ENCODE results near the gene KLHL24. TPM values are rescaled to one million over a fixed set of nuclear protein-coding genes. Genes with fewer than 3 reads are reported as not detected.

Gene KLHL24
- total and polyA plus RNA-seq, 2 of the 13 experiments (the other 11 are each of a cell fraction or from before 2014, with no cell fraction given) = 6.9 to 15.7 TPM

GRCh38 chr3:183697610-183698317 is 62.3 kb downstream of the KLHL24 start, which contains the start of gene YEATS2 (continued):
- TF ChIP-seq ARHGAP35 (CRISPR knock-in tag; IDR thresholded peaks at IDR 0.05; ENCODE audit: borderline replicate concordance) (peak; percentile 75; the same call in 1 of the 2 replicates), ZUFSP (CRISPR knock-in tag; IDR thresholded peaks at IDR 0.05; ENCODE audit: borderline replicate concordance) (no peak), TCF7 (IDR thresholded peaks at IDR 0.05; ENCODE audit: low read depth) (no peak), ZFP1 (CRISPR knock-in tag; IDR thresholded peaks at IDR 0.05) (no peak), ZNF629 (CRISPR knock-in tag; conservative IDR thresholded peaks at IDR 0.05) (no peak), KDM4B (CRISPR knock-in tag; IDR thresholded peaks at IDR 0.05) (no peak), RFXANK (CRISPR knock-in tag; IDR thresholded peaks at IDR 0.05) (no peak), ZBTB4 (CRISPR knock-in tag; IDR thresholded peaks at IDR 0.05; ENCODE audit: borderline replicate concordance) (no peak), ARID5B (CRISPR knock-in tag; IDR thresholded peaks at IDR 0.05) (no peak), ETV5 (CRISPR knock-in tag; IDR thresholded peaks at IDR 0.05; ENCODE audit: borderline replicate concordance) (no peak; the same call in 1 of the 2 replicates), GLI4 (CRISPR knock-in tag; IDR thresholded peaks at IDR 0.05; ENCODE audit: borderline replicate concordance) (no peak), NR2F6 (IDR thresholded peaks at IDR 0.05) (no peak), NR2F6 (CRISPR knock-in tag; IDR thresholded peaks at IDR 0.05) (no peak), ATF7 (IDR thresholded peaks at IDR 0.05) (no peak), ATF7 (CRISPR knock-in tag; IDR thresholded peaks at IDR 0.05) (0 out of 2 replicates have a peak, but pooled peaks have one; percentile 23), AGO2 (optimal IDR thresholded peaks at IDR 0.05; ENCODE audit: low read depth, low read length) (peak; percentile 48), RBFOX2 (IDR thresholded peaks at IDR 0.05; ENCODE audit: low read depth, low read length) (peak; percentile 85), ZFP91 (CRISPR knock-in tag; IDR thresholded peaks at IDR 0.05; ENCODE audit: borderline replicate concordance) (peak; percentile 69), ZMYM4 (CRISPR knock-in tag; IDR thresholded peaks at IDR 0.05) (peak; percentile 60), PITX1 (CRISPR knock-in tag; IDR thresholded peaks at IDR 0.05) (no peak)

Measured in HepG2 (cell line).